GM12878 (cell line): Measurements from ENCODE around the gene SYNPR. TPM values are rescaled to one million over a fixed set of nuclear protein-coding genes. Genes with fewer than 3 reads are reported as not detected.

ENCODE experiments used
- ATAC-seq: fragments of 200-7000 bp; cut with Tn5 transposase; 3 replicates; pipeline ENCODE4 v1.9.1; 2020; ENCODE audit warnings: mild to moderate bottlenecking, moderate library complexity
- BruUV-seq: library from RNA; stranded (reverse); fragments of 400-500 nt; replicated peaks from 2 replicates; lab custom pipeline; 2021; lab: Mats Ljungman, UMichigan
- CTCF ChIA-PET: fragments of 300-600 bp; sonication (Branson Sonifier 250); formaldehyde crosslinking; extraction: SDS; loops from one replicate; lab custom pipeline; 2021; ENCODE audit warnings: inconsistent platforms; lab: Yijun Ruan, JAX
- POLR2A ChIA-PET: fragments of 350-600 bp; formaldehyde crosslinking; extraction: SDS; loops from one replicate; lab custom pipeline; 2021; ENCODE audit warnings: inconsistent platforms; lab: Charles Lee
- RAD21 ChIA-PET: fragments of 300-600 bp; sonication (Branson Sonifier 250); formaldehyde crosslinking; loops from one replicate; lab custom pipeline; 2023; ENCODE audit warnings: antibody characterized with exemption; ENCODE audit not compliant: unreplicated experiment; lab: Charles Lee
- SMC1A ChIA-PET: fragments of 300-600 bp; sonication (Branson Sonifier 250); formaldehyde crosslinking; loops from one replicate; lab custom pipeline; 2023; ENCODE audit not compliant: unreplicated experiment, uncharacterized antibody; lab: Charles Lee
- DNase-seq: peaks from one replicate; pipeline ENCODE4 v3.0.0-alpha.2; 2011; ENCODE audit warnings: low read depth, low spot score
- FAIRE-seq: peaks from 3 replicates; lab custom pipeline; 2011; peaks lifted over from hg19 to GRCh38; lab: Jason Lieb, UNC
- H2AFZ ChIP-seq: 2 replicates; pipeline ENCODE4 v1.6.0; 2011; ENCODE audit warnings: low read depth, low read length, control low read depth; ENCODE audit not compliant: control insufficient read depth
- H3K27ac ChIP-seq: 2 replicates; pipeline ENCODE4 v1.5.1; 2011; ENCODE audit warnings: control low read depth; ENCODE audit not compliant: control insufficient read depth, insufficient read depth
- H3K27me3 ChIP-seq, 2 experiments: replicated peaks in 1 of 2; 2 replicates each; pipeline versions ENCODE4 v1.6.0 to v1.6.1; 2011; ENCODE audit warnings: low read length in 1 of 2; ENCODE audit not compliant: control insufficient read depth in 2 of 2, insufficient read depth in 2 of 2
- H3K36me3 ChIP-seq, 2 experiments: 2 replicates each; pipeline ENCODE4 v1.5.1; 2011; ENCODE audit warnings: low read length in 1 of 2; ENCODE audit not compliant: control insufficient read depth in 2 of 2, insufficient read depth in 2 of 2
- H3K4me1 ChIP-seq: 2 replicates; pipeline ENCODE4 v1.6.1; 2011; ENCODE audit warnings: mild to moderate bottlenecking, low read length, moderate library complexity, mixed read lengths; ENCODE audit not compliant: control insufficient read depth, insufficient read depth
- H3K4me2 ChIP-seq: 2 replicates; pipeline ENCODE4 v1.6.0; 2011; ENCODE audit warnings: control low read depth; ENCODE audit not compliant: control insufficient read depth, insufficient read depth
- H3K4me3 ChIP-seq: fragments of 200-600 bp; sonication (generic); 2 replicates; pipeline ENCODE4 v1.5.1; 2016
- H3K79me2 ChIP-seq: 2 replicates; pipeline ENCODE4 v1.6.0; 2011; ENCODE audit warnings: low read length; ENCODE audit not compliant: control insufficient read depth, insufficient read depth
- H3K9ac ChIP-seq: 2 replicates; pipeline ENCODE4 v1.8.0; 2011; ENCODE audit warnings: low read length, control low read depth, mixed read lengths; ENCODE audit not compliant: control insufficient read depth, insufficient read depth
- H3K9me3 ChIP-seq: replicated peaks from 3 replicates; pipeline ENCODE4 v1.5.1; 2011; ENCODE audit warnings: mild to moderate bottlenecking, low read length; ENCODE audit not compliant: control insufficient read depth, insufficient read depth
- H4K20me1 ChIP-seq: 2 replicates; pipeline ENCODE4 v1.6.0; 2011; ENCODE audit not compliant: control insufficient read depth, insufficient read depth
- ATF7 ChIP-seq: fragments of 450-650 bp; IDR thresholded peaks from 2 replicates; pipeline ENCODE4 v1.6.1; 2016; ENCODE audit warnings: low read depth, mild to moderate bottlenecking
- CREM ChIP-seq: IDR thresholded peaks from 2 replicates; pipeline ENCODE4 v1.6.1; 2014; ENCODE audit warnings: antibody characterized with exemption, low read depth
- IKZF1 ChIP-seq: fragments of 450-650 bp; conservative IDR thresholded peaks from 2 replicates; pipeline ENCODE4 v1.6.1; 2017; ENCODE audit warnings: antibody characterized with exemption, mild to moderate bottlenecking
- IRF4 ChIP-seq: IDR thresholded peaks from 2 replicates; pipeline ENCODE4 v1.6.1; 2011; ENCODE audit warnings: low read depth, low read length
- MEF2A ChIP-seq: IDR thresholded peaks from 2 replicates; pipeline ENCODE4 v1.6.1; 2011; ENCODE audit warnings: low read depth, mild to moderate bottlenecking, low read length, moderate library complexity; ENCODE audit not compliant: insufficient read depth
- NR2C1 ChIP-seq: fragments of 450-650 bp; IDR thresholded peaks from 2 replicates; pipeline ENCODE4 v1.6.1; 2017; ENCODE audit warnings: antibody characterized with exemption, mild to moderate bottlenecking, moderate library complexity
- POLR2AphosphoS5 ChIP-seq: IDR thresholded peaks from 2 replicates; pipeline ENCODE4 v1.6.1; 2011; ENCODE audit warnings: mild to moderate bottlenecking, low read length, inconsistent platforms
- RELA ChIP-seq: fragments of 450-650 bp; IDR thresholded peaks from 2 replicates; pipeline ENCODE4 v1.8.0; 2014; ENCODE audit warnings: borderline replicate concordance; ENCODE audit not compliant: partially characterized antibody
- SIN3A ChIP-seq: IDR thresholded peaks from 2 replicates; pipeline ENCODE4 v1.6.1; 2012; ENCODE audit warnings: low read depth, low read length, improper control_type of control experiment
- SMAD1 ChIP-seq: fragments of 450-650 bp; IDR thresholded peaks from 2 replicates; pipeline ENCODE4 v1.6.1; 2018; ENCODE audit warnings: mild to moderate bottlenecking, low read depth; ENCODE audit not compliant: partially characterized antibody
- STAT1 ChIP-seq: fragments of 450-650 bp; conservative IDR thresholded peaks from 2 replicates; pipeline ENCODE4 v1.6.1; 2014; ENCODE audit warnings: antibody characterized with exemption, mild to moderate bottlenecking
- TCF12 ChIP-seq: IDR thresholded peaks from 2 replicates; pipeline ENCODE4 v1.6.1; 2011; ENCODE audit warnings: low read depth, mild to moderate bottlenecking, low read length
- ZBED1 ChIP-seq: IDR thresholded peaks from 2 replicates; pipeline ENCODE4 v1.6.1; 2016; ENCODE audit warnings: borderline replicate concordance
- WGBS: methylation state at CpG from one replicate; pipeline ENCODE4 v1.1.6; 2016; ENCODE audit warnings: low lambda C conversion rate; ENCODE audit not compliant: insufficient replicate concordance, insufficient coverage; ENCODE audit errors: missing lambda C conversion rate; 5-methylcytosine and 5-hydroxymethylcytosine counted together
- in situ Hi-C: fragments of 300-500 bp; cut with MboI; formaldehyde crosslinking; loops from 9 replicates; pipeline ENCODE4 v1.14.3; 2018; ENCODE audit warnings: mixed read lengths
- intact Hi-C: fragments of 100-400 bp; cut with micrococcal nuclease; formaldehyde crosslinking; loops from one replicate; pipeline ENCODE4 v1.14.2; 2022; ENCODE audit not compliant: unreplicated experiment
- polyA plus RNA-seq, 11 experiments: library from polyadenylated mRNA; depleted of rRNA in 4 of 11; unstranded in 6 of 11; stranded (reverse) in 5 of 11; fragments of >200 nt; fragmentation: Nextera tagmentation in 4 of 11; fragmentation: Illumina TruSeq in 1 of 11; extraction: Ambion mirVana in 4 of 11; extraction: Trizol in 1 of 11; gene quantifications; 1 replicate in 1 of 11; 2 replicates in 10 of 11; pipeline versions ENCODE4 v1.2.1 to v1.2.3, GENCODE V29; 2011 to 2016; ENCODE audit warnings: inconsistent platforms in 2 of 11, missing spikeins in 2 of 11, low read depth in 1 of 11
- total RNA-seq, 4 experiments: library from RNA; depleted of rRNA in 3 of 4; stranded (reverse); fragments of >200 nt in 3 of 4; fragmentation: Illumina TruSeq in 1 of 4; extraction: Trizol in 1 of 4; gene quantifications; 2 replicates each; pipeline versions ENCODE4 v1.2.1 to v1.2.3, GENCODE V29; 2013 to 2021
- TF ChIP-seq, protein P1 (sequence below): IDR thresholded peaks from 2 replicates; pipeline ENCODE4 v1.6.1; 2011; ENCODE audit warnings: low read depth, low read length, improper control_type of control experiment, borderline replicate concordance
- TF ChIP-seq, protein P2 (sequence below): fragments of 450-650 bp; IDR thresholded peaks from 2 replicates; pipeline ENCODE4 v1.6.1; 2017; ENCODE audit warnings: low read depth, mild to moderate bottlenecking, moderate library complexity
- TF ChIP-seq, protein P3 (sequence below): fragments of 150-350 bp; IDR thresholded peaks from 2 replicates; pipeline ENCODE4 v1.6.1; 2016; ENCODE audit warnings: low read depth, low read length
- TF ChIP-seq, protein P4 (sequence below): IDR thresholded peaks from 2 replicates; pipeline ENCODE4 v1.6.1; 2011; ENCODE audit warnings: borderline replicate concordance, low read depth, mild to moderate bottlenecking, moderate library complexity, low read length; ENCODE audit not compliant: insufficient read depth, poor library complexity, severe bottlenecking

SYNPR gene
- total and polyA plus RNA-seq, 10 of the 15 experiments (the other 5 are each of a cell fraction or from before 2014, with no cell fraction given) = not detected

DNA sequence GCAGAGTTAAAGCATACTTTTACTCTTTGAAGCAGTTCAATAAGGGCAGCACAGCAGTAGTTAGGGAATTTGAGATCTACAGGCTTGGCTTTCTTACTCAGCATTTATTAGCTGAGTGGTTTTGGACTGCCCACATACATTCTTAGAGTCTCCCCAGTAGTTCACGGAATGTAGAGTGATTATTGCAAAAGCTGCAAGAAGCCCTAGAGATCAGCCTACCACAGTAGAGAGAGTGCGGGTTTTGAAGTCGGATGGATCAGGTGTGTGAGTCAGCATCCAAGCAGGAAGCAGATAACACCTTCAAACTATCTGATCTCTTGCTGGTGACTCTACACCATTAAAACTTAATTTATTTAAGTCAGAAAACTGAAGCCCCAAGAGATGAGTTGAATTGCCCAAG, 171.9 kb downstream of the SYNPR start:
- WGBS = 69% methylated on average over 3 of the region's 3 CpGs
- ChIA-PET POLR2A (no interaction called here), CTCF (interaction anchor here (1.4 kb wide), 1 partner anchor 13 kb away, joined by 3 read pairs; no protein-coding TSS in a partner anchor), SMC1A (no interaction called here), RAD21 (no interaction called here)
- no TSS peak for BruUV-seq
- no peak overlapping the region for H2AFZ ChIP-seq
- no peaks in the 10 kb centered on the region for H3K79me2 ChIP-seq
- no peaks in the 10 kb centered on the region for H4K20me1 ChIP-seq
- no peak overlapping the region for H3K27ac ChIP-seq
- H3K9me3 ChIP-seq = no peaks in the 10 kb centered on the region
- no peaks in the 10 kb centered on the region for H3K27me3 ChIP-seq
- ATAC-seq (no peak), DNase-seq (no peak), FAIRE-seq (no peak)
- no peaks in the 10 kb centered on the region for H3K4me1 ChIP-seq
- H3K4me2 ChIP-seq = no peak overlapping the region
- in situ Hi-C loops = no loop called here
- H3K9ac ChIP-seq = no peak overlapping the region
- H3K4me3 ChIP-seq = no peak overlapping the region
- intact Hi-C loops = no loop called here
- no peak for TF ChIP-seq SMAD1
- TF ChIP-seq IRF4 = no peak
- no peak for TF ChIP-seq TCF12
- TF ChIP-seq CREM = no peak
- TF ChIP-seq ZBED1 = no peak
- no peak for TF ChIP-seq STAT1
- no peak for TF ChIP-seq ATF7
- TF ChIP-seq SIN3A = no peak
- TF ChIP-seq NR2C1 = no peak
- no peak for TF ChIP-seq POLR2AphosphoS5
- no peak for TF ChIP-seq RELA
- TF ChIP-seq, protein P1, sequence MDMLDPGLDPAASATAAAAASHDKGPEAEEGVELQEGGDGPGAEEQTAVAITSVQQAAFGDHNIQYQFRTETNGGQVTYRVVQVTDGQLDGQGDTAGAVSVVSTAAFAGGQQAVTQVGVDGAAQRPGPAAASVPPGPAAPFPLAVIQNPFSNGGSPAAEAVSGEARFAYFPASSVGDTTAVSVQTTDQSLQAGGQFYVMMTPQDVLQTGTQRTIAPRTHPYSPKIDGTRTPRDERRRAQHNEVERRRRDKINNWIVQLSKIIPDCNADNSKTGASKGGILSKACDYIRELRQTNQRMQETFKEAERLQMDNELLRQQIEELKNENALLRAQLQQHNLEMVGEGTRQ = no peak
- no peak for TF ChIP-seq MEF2A
- TF ChIP-seq, protein P2, sequence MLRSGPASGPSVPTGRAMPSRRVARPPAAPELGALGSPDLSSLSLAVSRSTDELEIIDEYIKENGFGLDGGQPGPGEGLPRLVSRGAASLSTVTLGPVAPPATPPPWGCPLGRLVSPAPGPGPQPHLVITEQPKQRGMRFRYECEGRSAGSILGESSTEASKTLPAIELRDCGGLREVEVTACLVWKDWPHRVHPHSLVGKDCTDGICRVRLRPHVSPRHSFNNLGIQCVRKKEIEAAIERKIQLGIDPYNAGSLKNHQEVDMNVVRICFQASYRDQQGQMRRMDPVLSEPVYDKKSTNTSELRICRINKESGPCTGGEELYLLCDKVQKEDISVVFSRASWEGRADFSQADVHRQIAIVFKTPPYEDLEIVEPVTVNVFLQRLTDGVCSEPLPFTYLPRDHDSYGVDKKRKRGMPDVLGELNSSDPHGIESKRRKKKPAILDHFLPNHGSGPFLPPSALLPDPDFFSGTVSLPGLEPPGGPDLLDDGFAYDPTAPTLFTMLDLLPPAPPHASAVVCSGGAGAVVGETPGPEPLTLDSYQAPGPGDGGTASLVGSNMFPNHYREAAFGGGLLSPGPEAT = no peak
- TF ChIP-seq, protein P3, sequence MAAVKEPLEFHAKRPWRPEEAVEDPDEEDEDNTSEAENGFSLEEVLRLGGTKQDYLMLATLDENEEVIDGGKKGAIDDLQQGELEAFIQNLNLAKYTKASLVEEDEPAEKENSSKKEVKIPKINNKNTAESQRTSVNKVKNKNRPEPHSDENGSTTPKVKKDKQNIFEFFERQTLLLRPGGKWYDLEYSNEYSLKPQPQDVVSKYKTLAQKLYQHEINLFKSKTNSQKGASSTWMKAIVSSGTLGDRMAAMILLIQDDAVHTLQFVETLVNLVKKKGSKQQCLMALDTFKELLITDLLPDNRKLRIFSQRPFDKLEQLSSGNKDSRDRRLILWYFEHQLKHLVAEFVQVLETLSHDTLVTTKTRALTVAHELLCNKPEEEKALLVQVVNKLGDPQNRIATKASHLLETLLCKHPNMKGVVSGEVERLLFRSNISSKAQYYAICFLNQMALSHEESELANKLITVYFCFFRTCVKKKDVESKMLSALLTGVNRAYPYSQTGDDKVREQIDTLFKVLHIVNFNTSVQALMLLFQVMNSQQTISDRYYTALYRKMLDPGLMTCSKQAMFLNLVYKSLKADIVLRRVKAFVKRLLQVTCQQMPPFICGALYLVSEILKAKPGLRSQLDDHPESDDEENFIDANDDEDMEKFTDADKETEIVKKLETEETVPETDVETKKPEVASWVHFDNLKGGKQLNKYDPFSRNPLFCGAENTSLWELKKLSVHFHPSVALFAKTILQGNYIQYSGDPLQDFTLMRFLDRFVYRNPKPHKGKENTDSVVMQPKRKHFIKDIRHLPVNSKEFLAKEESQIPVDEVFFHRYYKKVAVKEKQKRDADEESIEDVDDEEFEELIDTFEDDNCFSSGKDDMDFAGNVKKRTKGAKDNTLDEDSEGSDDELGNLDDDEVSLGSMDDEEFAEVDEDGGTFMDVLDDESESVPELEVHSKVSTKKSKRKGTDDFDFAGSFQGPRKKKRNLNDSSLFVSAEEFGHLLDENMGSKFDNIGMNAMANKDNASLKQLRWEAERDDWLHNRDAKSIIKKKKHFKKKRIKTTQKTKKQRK = no peak
- TF ChIP-seq IKZF1 = no peak
- TF ChIP-seq, protein P4, sequence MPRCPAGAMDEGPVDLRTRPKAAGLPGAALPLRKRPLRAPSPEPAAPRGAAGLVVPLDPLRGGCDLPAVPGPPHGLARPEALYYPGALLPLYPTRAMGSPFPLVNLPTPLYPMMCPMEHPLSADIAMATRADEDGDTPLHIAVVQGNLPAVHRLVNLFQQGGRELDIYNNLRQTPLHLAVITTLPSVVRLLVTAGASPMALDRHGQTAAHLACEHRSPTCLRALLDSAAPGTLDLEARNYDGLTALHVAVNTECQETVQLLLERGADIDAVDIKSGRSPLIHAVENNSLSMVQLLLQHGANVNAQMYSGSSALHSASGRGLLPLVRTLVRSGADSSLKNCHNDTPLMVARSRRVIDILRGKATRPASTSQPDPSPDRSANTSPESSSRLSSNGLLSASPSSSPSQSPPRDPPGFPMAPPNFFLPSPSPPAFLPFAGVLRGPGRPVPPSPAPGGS = no peak
- TF ChIP-seq, all 136 proteins: peak for 0
- no peaks in the 10 kb centered on the region for H3K36me3 ChIP-seq
